ENCODE measurements around the gene SLC43A2.
"Not testable (repeated sequence)": the region's sequence is repeated elsewhere in the genome, so short reads cannot be mapped to it uniquely, and the experiment has no call there.

Gene SLC43A2

DNA sequence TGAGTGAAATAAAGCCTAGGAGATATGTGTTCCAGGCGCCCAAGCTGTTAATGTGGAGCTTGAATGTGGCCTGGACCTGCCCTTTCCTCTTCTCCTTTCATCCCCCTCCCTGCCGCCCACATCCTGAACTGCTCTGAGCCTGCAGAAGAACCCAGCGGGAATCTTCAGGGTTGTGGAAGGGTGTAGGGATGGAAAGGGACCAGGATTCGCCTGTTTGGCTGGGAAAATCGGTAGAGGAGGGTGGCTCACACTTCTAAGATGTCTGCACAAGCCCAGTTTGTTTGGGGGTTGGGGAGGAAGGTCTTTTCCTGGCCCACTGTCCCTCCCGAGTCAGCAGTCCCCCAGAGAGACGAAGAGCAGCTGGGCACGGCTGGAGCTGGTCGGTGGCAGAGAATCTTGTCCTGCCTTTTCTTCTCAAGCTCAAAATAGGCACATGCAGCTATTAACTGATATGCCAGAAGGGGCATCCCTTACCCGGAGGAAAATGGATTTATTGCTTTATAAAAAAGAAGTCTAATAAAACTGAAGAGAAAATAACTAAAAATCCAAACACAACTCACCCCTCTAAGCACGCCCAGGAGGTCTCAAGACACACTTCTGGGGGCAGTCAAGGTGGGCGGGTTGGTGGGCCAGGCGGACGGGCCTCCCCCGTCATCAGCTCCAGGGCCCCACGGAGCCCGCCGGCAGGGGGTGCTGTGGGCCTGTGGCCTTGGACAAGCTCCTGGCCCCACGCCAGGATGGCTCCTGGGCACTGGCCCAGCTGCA, 54.5 kb downstream of the SLC43A2 start:
- H3K4me3 Mint-ChIP-seq = no peak overlapping the region

DNA sequence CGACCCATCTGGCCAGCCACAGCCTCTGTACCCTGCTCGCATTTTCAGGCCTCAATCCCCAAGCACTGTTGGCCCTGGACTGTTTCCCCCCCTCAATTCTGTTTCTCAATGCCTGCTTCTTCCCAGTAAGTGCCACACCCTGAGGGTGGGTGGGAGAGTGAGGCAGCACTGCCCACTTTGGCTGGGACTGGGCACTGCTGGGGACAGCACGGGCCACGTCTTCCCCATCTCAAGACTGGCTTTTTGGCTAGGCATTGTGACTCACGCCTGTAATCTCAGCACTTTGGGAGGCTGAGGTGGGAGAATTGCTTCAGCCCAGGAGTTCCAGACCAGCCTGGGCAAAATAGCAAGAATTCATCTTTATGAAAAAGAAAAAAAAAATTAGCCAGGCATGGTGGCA, 56.0 kb downstream of the SLC43A2 start:
- H3K27ac Mint-ChIP-seq; H3K27me3 Mint-ChIP-seq; H3K4me3 Mint-ChIP-seq; H3K36me3 Mint-ChIP-seq; H3K9me3 Mint-ChIP-seq (ENCODE audit: low read depth); H3K4me1 Mint-ChIP-seq (ENCODE audit: low read depth): not testable (repeated sequence)

More for the DNA sequence above, 54.5 kb downstream of the SLC43A2 start:
- no peaks in the 10 kb centered on the region for H3K27me3 Mint-ChIP-seq
- H3K27ac Mint-ChIP-seq = no peak overlapping the region
- H3K9me3 Mint-ChIP-seq (ENCODE audit: low read depth) = no peaks in the 10 kb centered on the region
- H3K36me3 Mint-ChIP-seq = no peaks in the 10 kb centered on the region
- no peaks in the 10 kb centered on the region for H3K4me1 Mint-ChIP-seq (ENCODE audit: low read depth)

DNA sequence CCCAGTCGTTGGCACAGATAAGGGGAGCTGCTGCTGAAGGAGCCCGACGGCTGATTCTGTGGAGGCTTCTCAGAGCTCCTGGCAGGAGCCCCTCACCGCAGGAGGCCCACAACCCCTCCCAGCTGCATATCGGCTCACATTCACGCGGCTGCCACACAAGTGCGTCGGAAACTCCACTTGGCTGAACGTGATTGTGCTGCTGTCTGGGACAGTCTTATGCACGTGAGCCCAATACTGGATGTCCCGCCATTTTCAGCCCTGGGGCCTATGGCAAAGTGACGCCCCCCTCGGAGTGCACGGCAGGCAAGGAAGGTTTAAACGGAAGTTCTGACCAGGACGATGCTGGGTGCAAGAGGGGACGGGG, 57.3 kb downstream of the SLC43A2 start:
- Mint-ChIP-seq H3K9me3 (ENCODE audit: low read depth) (no peaks in the 10 kb centered on the region), H3K4me3 (no peak overlapping the region), H3K27me3 (no peaks in the 10 kb centered on the region), H3K27ac (no peak overlapping the region), H3K4me1 (ENCODE audit: low read depth) (peaks cover 9% of the 10 kb centered on the region), H3K36me3 (no peaks in the 10 kb centered on the region)

DNA sequence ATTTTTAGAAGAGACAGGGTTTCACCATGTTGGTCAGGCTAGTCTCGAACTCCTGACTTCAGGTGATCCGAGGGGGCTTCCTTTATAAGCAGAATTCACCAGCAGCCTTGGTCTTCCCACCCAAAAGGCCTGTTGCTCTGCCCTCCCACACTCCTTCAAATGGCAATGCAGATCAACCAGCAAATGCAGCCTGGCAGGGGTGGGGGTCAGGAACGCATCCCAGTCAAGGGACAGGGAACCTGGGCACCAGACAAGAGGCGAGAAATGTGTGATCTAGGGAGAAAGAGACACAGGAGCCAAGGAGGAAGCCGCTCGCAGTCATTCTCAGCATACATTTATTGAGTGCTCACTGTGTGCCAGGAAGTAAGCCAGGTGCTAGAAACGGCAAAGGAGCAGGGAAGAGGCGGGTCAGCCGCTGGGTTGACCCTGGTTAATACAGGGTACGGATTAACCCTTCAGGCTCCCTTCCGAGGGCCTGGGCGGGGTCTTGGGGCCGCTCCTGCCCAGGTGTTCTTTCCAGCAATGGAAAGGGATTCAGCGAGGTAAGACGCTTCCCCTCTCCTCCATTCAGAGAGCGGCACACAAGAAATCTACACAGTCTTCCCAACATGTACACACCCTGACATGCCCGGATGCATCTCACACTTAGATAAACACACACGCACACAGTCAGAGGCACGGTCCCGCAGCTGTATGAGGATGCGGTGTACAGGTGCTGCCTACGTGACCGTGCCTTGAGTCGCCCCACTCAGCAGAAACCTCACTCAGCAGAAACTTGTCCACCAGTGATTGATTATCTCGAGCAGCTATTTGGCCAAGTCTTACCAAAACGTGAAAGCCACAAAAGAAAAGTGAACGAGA, 59.5 kb downstream of the SLC43A2 start:
- Mint-ChIP-seq H3K4me3 (no peak overlapping the region), H3K36me3 (no peaks in the 10 kb centered on the region), H3K27me3 (no peaks in the 10 kb centered on the region), H3K27ac (no peak overlapping the region), H3K9me3 (ENCODE audit: low read depth) (no peaks in the 10 kb centered on the region), H3K4me1 (ENCODE audit: low read depth) (peaks cover 15% of the 10 kb centered on the region)

DNA sequence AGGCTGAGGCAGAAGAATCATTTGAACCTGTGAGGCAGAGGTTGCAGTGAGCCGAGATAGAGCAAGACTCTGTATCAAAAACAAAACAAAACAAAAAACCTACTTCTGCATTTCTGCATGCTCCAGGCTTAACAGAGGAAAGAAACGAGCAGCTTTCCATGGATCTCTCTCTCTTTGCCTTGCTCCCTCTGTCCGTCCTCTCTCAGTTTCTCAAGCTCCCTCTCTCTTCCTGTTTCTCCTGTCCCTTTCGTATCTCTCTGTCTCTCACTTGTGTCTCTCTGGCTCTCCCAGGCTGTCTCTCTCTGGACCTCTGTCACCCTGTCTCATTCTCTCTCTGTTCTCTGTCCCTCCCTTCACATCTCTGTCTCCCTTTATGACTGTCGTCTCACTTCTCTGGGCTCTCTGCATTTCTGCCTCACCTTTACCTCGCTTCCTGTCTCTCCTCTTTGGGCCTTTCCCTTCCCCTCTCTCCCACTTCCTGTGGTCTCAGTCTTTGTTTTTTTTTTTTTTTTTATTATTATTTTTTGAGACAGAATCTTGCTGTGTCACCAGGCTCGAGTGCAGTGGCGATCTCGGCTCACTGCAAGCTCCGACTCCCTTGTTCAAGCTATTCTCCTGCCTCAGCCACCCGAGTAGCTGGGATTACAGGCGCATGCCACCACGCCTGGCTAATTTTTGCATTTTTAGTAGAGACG, 62.0 kb downstream of the SLC43A2 start:
- peak overlapping the region; percentile 79 for H3K27ac Mint-ChIP-seq
- no peaks in the 10 kb centered on the region for H3K36me3 Mint-ChIP-seq
- no peaks in the 10 kb centered on the region for H3K9me3 Mint-ChIP-seq (ENCODE audit: low read depth)
- peaks cover 23% of the 10 kb centered on the region for H3K4me1 Mint-ChIP-seq (ENCODE audit: low read depth)
- peak overlapping the region; percentile 79 for H3K4me3 Mint-ChIP-seq
- H3K27me3 Mint-ChIP-seq = no peaks in the 10 kb centered on the region

DNA sequence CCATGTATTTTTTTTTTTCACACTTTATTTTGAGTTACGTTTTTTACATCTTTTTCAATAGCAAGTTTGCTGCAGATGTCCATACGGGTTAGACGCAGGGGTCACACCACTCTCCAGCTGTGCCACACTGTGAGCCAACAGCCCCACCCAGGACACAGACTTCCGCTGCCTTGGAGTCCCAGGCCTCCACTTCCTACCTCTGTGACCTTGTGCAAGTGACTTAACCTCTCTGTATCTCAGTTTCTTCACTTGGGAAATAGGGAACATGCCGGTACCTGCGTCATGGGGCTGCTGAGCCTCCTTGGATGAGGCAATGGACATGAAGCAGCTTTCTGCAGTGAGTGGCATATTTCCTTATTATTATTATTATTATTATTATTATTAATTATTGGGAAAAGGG, 62.8 kb downstream of the SLC43A2 start:
- no peaks in the 10 kb centered on the region for H3K36me3 Mint-ChIP-seq
- H3K27me3 Mint-ChIP-seq = no peaks in the 10 kb centered on the region
- peaks cover 30% of the 10 kb centered on the region for H3K4me1 Mint-ChIP-seq (ENCODE audit: low read depth)
- H3K4me3 Mint-ChIP-seq = no peak overlapping the region
- no peak overlapping the region for H3K27ac Mint-ChIP-seq
- no peaks in the 10 kb centered on the region for H3K9me3 Mint-ChIP-seq (ENCODE audit: low read depth)

DNA sequence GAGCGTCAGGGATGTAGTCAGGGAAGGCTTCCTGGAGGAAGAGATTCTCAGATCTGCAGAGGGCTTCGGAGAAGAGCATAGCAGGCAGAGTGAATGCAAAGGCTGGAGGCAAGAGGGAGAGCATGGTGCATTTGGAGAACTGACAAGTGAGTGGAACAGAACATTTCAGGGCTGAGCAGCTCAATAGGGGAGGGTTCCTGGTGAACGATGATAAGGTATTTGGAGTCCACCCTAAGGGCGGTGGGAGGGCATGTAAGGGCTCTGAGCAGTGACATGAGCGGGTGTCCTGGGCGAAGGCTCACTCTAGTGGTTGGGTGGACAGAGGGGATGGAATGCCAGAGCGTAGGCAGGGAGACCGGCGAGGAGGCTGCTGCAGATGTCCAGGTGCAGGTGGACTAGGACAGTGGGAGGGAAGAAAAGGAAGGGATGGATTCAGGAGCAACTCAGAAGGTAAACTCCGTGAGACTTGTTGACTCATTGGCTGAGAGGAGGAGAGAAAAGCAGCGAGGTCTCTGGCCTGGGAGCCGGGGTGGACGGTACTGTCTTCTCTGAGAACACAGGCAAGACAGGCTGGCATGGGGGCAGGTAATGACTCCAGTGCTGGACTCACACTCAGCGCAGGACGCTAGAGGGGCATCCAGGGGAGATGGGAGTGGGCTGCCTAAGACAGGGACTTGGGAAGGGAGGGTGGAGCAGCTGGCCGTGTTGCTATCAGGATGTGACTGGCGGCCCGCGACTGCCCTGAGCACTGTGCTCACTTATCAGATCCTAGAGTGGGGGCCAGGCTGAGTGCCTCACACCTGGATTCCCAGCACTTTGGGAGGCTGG, 64.6 kb downstream of the SLC43A2 start:
- H3K9me3 Mint-ChIP-seq (ENCODE audit: low read depth) = no peaks in the 10 kb centered on the region
- peaks cover 41% of the 10 kb centered on the region for H3K4me1 Mint-ChIP-seq (ENCODE audit: low read depth)
- peak overlapping the region; percentile 46 for H3K4me3 Mint-ChIP-seq
- no peaks in the 10 kb centered on the region for H3K27me3 Mint-ChIP-seq
- H3K36me3 Mint-ChIP-seq = no peaks in the 10 kb centered on the region
- no peak overlapping the region for H3K27ac Mint-ChIP-seq

DNA sequence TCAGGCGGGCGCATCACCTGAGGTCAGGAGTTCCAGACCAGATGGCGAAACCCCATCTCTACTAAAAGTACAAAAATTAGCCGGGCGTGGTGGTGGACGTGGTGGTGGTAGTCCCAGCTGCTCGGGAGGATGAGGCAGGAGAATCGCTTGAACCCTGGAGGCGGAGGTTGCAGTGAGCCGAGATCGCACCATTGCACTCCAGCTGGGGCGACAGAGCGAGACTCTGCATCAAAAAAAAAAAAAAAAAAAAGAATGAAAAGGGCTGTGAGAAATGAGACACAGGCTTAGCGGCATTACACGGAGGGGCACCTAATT, 65.2 kb downstream of the SLC43A2 start:
- not testable (repeated sequence) for H3K36me3 Mint-ChIP-seq; H3K9me3 Mint-ChIP-seq (ENCODE audit: low read depth); H3K27ac Mint-ChIP-seq; H3K27me3 Mint-ChIP-seq
- H3K4me3 Mint-ChIP-seq = peak overlapping the region; percentile 46
- peaks cover 43% of the 10 kb centered on the region for H3K4me1 Mint-ChIP-seq (ENCODE audit: low read depth)

DNA sequence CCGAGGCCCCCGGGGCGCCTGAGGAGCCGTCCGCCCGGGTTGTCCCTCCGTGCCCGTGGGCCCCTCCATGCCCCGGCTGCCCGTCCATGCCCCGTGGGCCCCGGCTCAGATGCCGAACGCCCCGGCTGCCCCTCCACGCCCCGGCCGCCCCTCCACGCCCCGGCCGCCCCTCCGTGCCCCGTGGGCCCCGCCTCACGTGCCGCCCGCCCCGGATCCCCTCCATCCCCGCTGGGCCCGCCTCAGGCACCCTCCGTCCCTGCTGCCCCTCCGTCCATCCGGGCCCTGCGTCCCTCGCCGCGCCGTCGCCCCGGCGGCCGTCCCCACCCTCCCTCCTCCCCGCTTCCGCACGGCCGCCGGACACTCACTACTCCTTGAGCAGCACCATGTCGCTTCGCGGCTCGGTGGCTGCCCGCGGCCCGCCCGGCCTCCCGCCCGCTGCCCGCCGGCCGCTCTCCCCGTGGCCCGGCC, 66.4 kb downstream of the SLC43A2 start:
- H3K9me3 Mint-ChIP-seq (ENCODE audit: low read depth) = no peaks in the 10 kb centered on the region

DNA sequence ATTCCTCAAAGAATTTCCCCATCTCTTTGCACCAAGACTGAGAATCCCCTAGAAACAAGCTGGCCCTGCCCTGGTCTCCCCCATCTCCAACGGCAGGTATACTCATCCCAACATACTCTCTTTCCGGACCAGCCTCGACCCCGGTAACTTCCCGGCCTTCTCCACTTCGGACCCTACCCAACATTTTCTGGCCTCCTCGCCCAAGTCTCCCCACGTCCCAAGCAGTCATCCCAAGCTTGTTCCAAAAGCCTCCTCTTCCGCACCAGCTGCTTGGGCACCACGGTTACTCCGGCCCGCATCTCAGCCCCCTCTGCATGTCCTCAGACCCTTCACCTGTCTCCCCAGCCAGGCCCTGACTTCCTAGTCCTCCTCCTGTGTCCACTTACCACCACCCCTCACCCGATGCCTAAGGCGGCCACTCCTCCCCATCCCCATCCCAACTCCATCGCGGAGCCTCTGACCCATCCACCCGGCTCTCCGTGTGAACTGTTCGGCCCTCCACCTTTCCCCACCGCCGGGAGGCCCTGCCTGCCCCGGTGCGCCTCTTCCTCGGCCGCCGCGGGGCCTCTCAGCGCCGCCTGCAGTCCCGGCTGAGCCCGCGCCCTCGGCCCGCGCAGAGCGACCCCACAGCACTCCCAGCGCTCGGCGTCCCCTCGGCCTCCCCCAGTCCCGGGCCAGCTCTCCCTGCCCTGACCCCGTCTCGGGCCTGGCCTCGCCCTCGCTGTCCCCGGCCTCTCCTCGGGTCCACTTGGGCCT, 67.0 kb downstream of the SLC43A2 start:
- Mint-ChIP-seq H3K36me3 (no peaks in the 10 kb centered on the region), H3K27ac (peak overlapping the region; percentile 70), H3K4me1 (ENCODE audit: low read depth) (peaks cover 36% of the 10 kb centered on the region), H3K27me3 (no peaks in the 10 kb centered on the region), H3K4me3 (peak overlapping the region; percentile 88), H3K9me3 (ENCODE audit: low read depth) (no peaks in the 10 kb centered on the region)

More for the DNA sequence above, 66.4 kb downstream of the SLC43A2 start:
- Mint-ChIP-seq H3K36me3 (no peaks in the 10 kb centered on the region), H3K27me3 (no peaks in the 10 kb centered on the region), H3K27ac (no peak overlapping the region), H3K4me1 (ENCODE audit: low read depth) (peaks cover 40% of the 10 kb centered on the region), H3K4me3 (peak overlapping the region; percentile 88)

DNA sequence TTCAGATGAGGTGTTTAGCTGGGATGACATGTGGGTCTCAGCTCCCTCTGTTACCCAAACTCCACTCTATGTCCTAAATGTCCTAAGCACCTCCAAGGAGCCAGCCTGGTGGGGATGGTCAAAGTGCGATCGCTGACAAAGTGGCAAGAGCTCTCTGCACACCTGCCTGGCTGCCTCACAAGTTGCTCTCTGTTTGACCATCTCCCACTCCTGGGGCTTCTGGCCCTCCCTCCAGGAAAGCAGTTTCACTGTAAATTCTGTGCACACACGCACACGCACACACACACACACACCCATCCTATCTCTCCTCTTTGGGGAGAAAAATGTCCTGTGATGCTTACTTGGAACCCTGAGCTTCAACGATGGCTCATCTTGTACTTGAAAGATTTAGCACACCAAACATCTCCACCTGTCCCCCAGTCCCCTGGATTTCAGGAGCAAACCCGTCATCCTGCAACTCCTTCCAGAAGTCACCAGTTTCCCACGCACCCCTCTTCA, 67.7 kb downstream of the SLC43A2 start:
- Mint-ChIP-seq H3K4me1 (ENCODE audit: low read depth) (peaks cover 32% of the 10 kb centered on the region), H3K27me3 (no peaks in the 10 kb centered on the region), H3K36me3 (no peaks in the 10 kb centered on the region), H3K9me3 (ENCODE audit: low read depth) (no peaks in the 10 kb centered on the region), H3K4me3 (peak overlapping the region; percentile 88), H3K27ac (peak overlapping the region; percentile 70)

DNA sequence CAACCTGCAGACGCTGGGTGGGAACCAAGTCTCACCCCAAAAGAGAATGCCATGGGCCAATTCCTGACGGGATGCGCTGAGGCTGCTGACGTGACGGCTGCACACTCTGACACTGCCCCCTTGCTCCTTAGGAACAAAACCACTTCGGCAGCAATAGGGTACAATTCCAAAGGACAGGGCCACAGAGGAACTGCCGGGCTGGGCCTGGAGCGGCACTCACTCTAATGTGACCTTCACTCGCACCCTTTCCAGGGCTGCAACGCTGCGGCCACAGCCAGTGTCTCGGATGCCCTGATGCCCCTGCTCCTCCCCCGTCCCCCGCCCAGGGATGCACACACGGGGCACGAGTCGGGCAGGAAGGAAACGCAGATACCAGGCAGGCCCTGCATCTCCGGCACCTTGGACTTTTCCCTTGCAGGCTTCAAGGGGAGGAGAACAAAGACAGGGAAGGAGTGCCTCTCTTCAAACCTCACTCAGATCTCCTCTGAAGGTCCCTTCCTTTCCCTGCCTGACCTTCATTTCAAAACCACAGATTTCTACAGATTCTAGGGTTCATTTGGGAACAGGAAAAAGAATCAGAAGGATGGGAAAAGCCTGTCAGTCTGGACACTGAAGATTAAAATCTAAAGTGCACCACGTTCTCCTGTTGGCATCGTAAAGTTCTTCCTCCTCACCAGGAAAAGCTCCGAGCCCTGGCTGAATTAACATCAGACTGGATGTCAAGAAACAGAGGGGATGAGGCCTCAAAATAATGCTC, 68.4 kb downstream of the SLC43A2 start:
- H3K27ac Mint-ChIP-seq = no peak overlapping the region
- H3K4me1 Mint-ChIP-seq (ENCODE audit: low read depth) = peaks cover 29% of the 10 kb centered on the region
- peak overlapping the region; percentile 88 for H3K4me3 Mint-ChIP-seq
- no peaks in the 10 kb centered on the region for H3K9me3 Mint-ChIP-seq (ENCODE audit: low read depth)
- no peaks in the 10 kb centered on the region for H3K27me3 Mint-ChIP-seq
- no peaks in the 10 kb centered on the region for H3K36me3 Mint-ChIP-seq
